HepG2 (cell line): ENCODE measurements around the gene CEBPE. TPM values are rescaled to one million over a fixed set of nuclear protein-coding genes. Genes with fewer than 3 reads are reported as not detected.

Experiments used
- ARNT2 ChIP-seq: sonication (generic); formaldehyde crosslinking; IDR thresholded peaks from 2 replicates; pipeline ENCODE4 v1.8.0; 2022; ENCODE audit warnings: mild to moderate bottlenecking, low read depth, missing genetic modification reagents, moderate library complexity
- ATF5 ChIP-seq: sonication (generic); formaldehyde crosslinking; IDR thresholded peaks from 2 replicates; pipeline ENCODE4 v1.4.0; 2020; ENCODE audit warnings: mild to moderate bottlenecking, low read depth, missing genetic modification reagents
- ATF6 ChIP-seq: sonication (generic); formaldehyde crosslinking; conservative IDR thresholded peaks from 2 replicates; pipeline ENCODE4 v1.4.0; 2020; ENCODE audit warnings: missing genetic modification reagents
- CAMTA2 ChIP-seq: sonication (generic); formaldehyde crosslinking; IDR thresholded peaks from 2 replicates; pipeline ENCODE4 v1.4.0; 2020; ENCODE audit warnings: mild to moderate bottlenecking, missing genetic modification reagents, borderline replicate concordance
- DMAP1 ChIP-seq: IDR thresholded peaks from 2 replicates; pipeline ENCODE4 v1.6.1; 2016
- HDAC6 ChIP-seq: fragments of 200-600 bp; sonication (generic); IDR thresholded peaks from 2 replicates; pipeline ENCODE4 v1.7.0; 2017; ENCODE audit warnings: mild to moderate bottlenecking, antibody characterized with exemption, low read length, low read depth
- HNF4A ChIP-seq: sonication (generic); formaldehyde crosslinking; IDR thresholded peaks from 2 replicates; pipeline ENCODE4 v1.4.0; 2020; ENCODE audit warnings: missing genetic modification reagents
- KDM1A ChIP-seq: IDR thresholded peaks from 2 replicates; pipeline ENCODE4 v1.6.1; 2016; ENCODE audit warnings: missing compliant biosample characterization
- MYNN ChIP-seq: sonication (generic); formaldehyde crosslinking; IDR thresholded peaks from 2 replicates; pipeline ENCODE4 v1.4.0; 2020; ENCODE audit warnings: mild to moderate bottlenecking, low read depth, missing genetic modification reagents
- NAIF1 ChIP-seq: sonication (generic); formaldehyde crosslinking; IDR thresholded peaks from 2 replicates; pipeline ENCODE4 v1.5.0; 2020; ENCODE audit warnings: mild to moderate bottlenecking, missing genetic modification reagents, borderline replicate concordance
- SALL2 ChIP-seq: sonication (generic); formaldehyde crosslinking; IDR thresholded peaks from 2 replicates; pipeline ENCODE4 v1.8.1; 2023; ENCODE audit warnings: mild to moderate bottlenecking, missing genetic modification reagents, inconsistent platforms
- SMC3 ChIP-seq: IDR thresholded peaks from 2 replicates; pipeline ENCODE4 v1.6.1; 2011; ENCODE audit warnings: low read length, improper control_type of control experiment
- TEAD3 ChIP-seq: optimal IDR thresholded peaks from 2 replicates; pipeline ENCODE3; 2016; ENCODE audit warnings: borderline replicate concordance
- ZBTB40 ChIP-seq, 2 experiments: fragments of 450-650 bp in 1 of 2; sonication (generic) in 1 of 2; formaldehyde crosslinking in 1 of 2; IDR thresholded peaks; 2 replicates each; pipeline versions ENCODE4 v1.6.1 to v1.8.0; 2016 to 2022; ENCODE audit warnings: antibody characterized with exemption in 1 of 2, mild to moderate bottlenecking in 1 of 2, missing genetic modification reagents in 1 of 2
- ZNF207 ChIP-seq: fragments of 450-650 bp; IDR thresholded peaks from 2 replicates; pipeline ENCODE4 v1.6.1; 2016; ENCODE audit warnings: antibody characterized with exemption, borderline replicate concordance
- ZNF282 ChIP-seq: fragments of 450-650 bp; IDR thresholded peaks from 2 replicates; pipeline ENCODE4 v1.6.1; 2018; ENCODE audit not compliant: partially characterized antibody
- ZNF749 ChIP-seq: sonication (generic); formaldehyde crosslinking; IDR thresholded peaks from 2 replicates; pipeline ENCODE4 v1.8.0; 2022; ENCODE audit warnings: mild to moderate bottlenecking, missing genetic modification reagents, moderate library complexity, borderline replicate concordance
- ZNF850 ChIP-seq: sonication (generic); formaldehyde crosslinking; conservative IDR thresholded peaks from 2 replicates; pipeline ENCODE4 v1.9.0; 2021; ENCODE audit warnings: mild to moderate bottlenecking, missing genetic modification reagents
- ZSCAN21 ChIP-seq: sonication (generic); formaldehyde crosslinking; IDR thresholded peaks from 2 replicates; pipeline ENCODE4 v1.8.0; 2022; ENCODE audit warnings: mild to moderate bottlenecking, missing genetic modification reagents, moderate library complexity, borderline replicate concordance
- polyA plus RNA-seq, 8 experiments: library from polyadenylated mRNA; depleted of rRNA in 3 of 8; stranded (reverse) in 7 of 8; unstranded in 1 of 8; fragments of >200 nt; fragmentation: Illumina TruSeq in 4 of 8; extraction: Trizol in 4 of 8; gene quantifications; 2 replicates each; pipeline versions ENCODE4 v1.2.1 to v1.2.3, GENCODE V29; 2011 to 2016; ENCODE audit warnings: low read depth in 4 of 8, missing spikeins in 1 of 8, mixed read lengths in 1 of 8; ENCODE audit not compliant: insufficient read depth in 1 of 8
- total RNA-seq, 5 experiments: library from RNA; depleted of rRNA; stranded (reverse); fragments of >200 nt; fragmentation: Illumina TruSeq; extraction: Trizol; gene quantifications; 2 replicates each; pipeline ENCODE4 v1.2.3, GENCODE V29; 2016; ENCODE audit warnings: low read depth in 1 of 5

The CEBPE gene
- total and polyA plus RNA-seq, 2 of the 13 experiments (the other 11 are each of a cell fraction or from before 2014, with no cell fraction given), result 0.09 to 0.11 TPM

DNA sequence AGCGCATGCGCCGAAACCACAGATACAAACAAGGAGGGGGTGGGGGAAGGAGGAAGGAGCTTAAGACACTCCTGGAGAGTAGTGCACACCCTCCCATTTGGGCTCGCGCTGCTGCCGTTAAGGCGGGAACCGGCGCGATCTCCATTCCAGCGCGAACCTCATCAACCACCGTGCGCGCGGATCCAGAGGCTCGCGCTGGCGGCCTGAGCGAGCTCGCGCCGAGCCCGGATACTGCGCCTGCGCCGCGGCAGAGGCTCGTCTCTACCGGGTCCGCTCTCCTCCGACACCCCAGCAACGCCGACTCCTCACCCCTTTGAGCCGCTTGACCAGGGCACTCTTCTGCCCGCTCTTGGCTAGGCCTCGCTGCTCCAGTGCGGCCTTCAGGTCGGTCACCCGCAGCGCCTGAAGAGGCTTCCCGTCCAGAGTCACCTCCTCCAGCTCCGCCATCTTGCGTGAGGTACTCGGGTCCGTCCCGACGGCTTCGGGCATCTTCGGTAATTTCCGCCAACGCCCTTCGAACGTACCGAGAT lies 24.3 kb downstream of the CEBPE start, which contains the start of gene ACIN1 (continued):
- TF ChIP-seq KDM1A (CRISPR knock-in tag) (0 out of 2 replicates have a peak, but pooled peaks have one; percentile 1), TEAD3 (peak; percentile 41), ZNF207 (no peak), CAMTA2 (CRISPR knock-in tag) (peak; percentile 98; the same call in 1 of the 2 replicates), NAIF1 (peak; percentile 91), ZNF850 (no peak; the same call in 1 of the 2 replicates), ATF6 (CRISPR knock-in tag) (peak; percentile 18; the same call in 1 of the 2 replicates), ZNF749 (CRISPR knock-in tag) (peak; percentile 98), MYNN (CRISPR knock-in tag) (peak; percentile 97), ATF5 (CRISPR knock-in tag) (no peak), ZBTB40 (IDR thresholded peaks at IDR 0.05) (no peak), ZBTB40 (CRISPR knock-in tag; IDR thresholded peaks at IDR 0.05) (peak; percentile 96), HDAC6 (no peak), DMAP1 (CRISPR knock-in tag) (peak; percentile 95; the same call in 1 of the 2 replicates), SMC3 (no peak), ZNF282 (no peak), HNF4A (CRISPR knock-in tag) (peak; percentile 69; the same call in 1 of the 2 replicates), ZSCAN21 (CRISPR knock-in tag) (peak; percentile 98), SALL2 (CRISPR knock-in tag) (peak; percentile 99), ARNT2 (peak; percentile 83)
